ENCODE results near the gene MUL1. TPM values are rescaled to one million over a fixed set of nuclear protein-coding genes. Genes with fewer than 3 reads are reported as not detected.

MUL1 gene
- total RNA-seq, 4 donors from 2014 or later = 26.5 to 52.0 (median 43.8) TPM

- 88 to 100% methylated on average over 1 of the region's 1 CpG for WGBS, 2 donors (ENCODE audit: low coverage in 1 of 2)
- Histone ChIP-seq H3K36me3 (no peaks in the 10 kb centered on the region), H3K4me1 (peaks cover 0 to 6% (median 0%) of the 10 kb centered on the region in 3 donors), H3K27me3 (peaks cover 66% of the 10 kb centered on the region), H3K4me3 (no peak overlapping the region), H3K9me3 (no peaks in the 10 kb centered on the region), H3K27ac (no peak overlapping the region)
- TF ChIP-seq CTCF (IDR thresholded peaks at IDR 0.05) (peak in 1 of 4 experiments; percentile 6), POLR2AphosphoS5 (IDR thresholded peaks at IDR 0.05) (no peak)
- ATAC-seq = no peak
These were observed 38.4 kb downstream of the MUL1 start for GRCh38 chr1:20469406-20470076.

GRCh38 chr1:20466273-20466672, 41.7 kb downstream of the MUL1 start:
- Histone ChIP-seq H3K36me3 (no peaks in the 10 kb centered on the region), H3K9me3 (no peaks in the 10 kb centered on the region), H3K27ac (no peak overlapping the region), H3K27me3 (peaks cover 62% of the 10 kb centered on the region), H3K4me3 (no peak overlapping the region), H3K4me1 (no peaks in the 10 kb centered on the region)
- no peak for ATAC-seq
- TF ChIP-seq EP300 (IDR thresholded peaks at IDR 0.05) (no peak), CTCF (IDR thresholded peaks at IDR 0.05) (no peak), POLR2AphosphoS5 (IDR thresholded peaks at IDR 0.05) (no peak), POLR2A (IDR thresholded peaks at IDR 0.05) (no peak)
- 62% methylated on average over 3 of the region's 9 CpGs; no CpG with 5 or more reads in 1 of the 2 donors for WGBS, 2 donors (ENCODE audit: low coverage in 1 of 2)

- ATAC-seq = no peak
- Histone ChIP-seq H3K36me3 (no peaks in the 10 kb centered on the region), H3K27ac (no peak overlapping the region), H3K27me3 (peaks cover 68% of the 10 kb centered on the region), H3K9me3 (no peaks in the 10 kb centered on the region), H3K4me3 (no peak overlapping the region), H3K4me1 (no peaks in the 10 kb centered on the region)
- TF ChIP-seq POLR2A (IDR thresholded peaks at IDR 0.05) (no peak), EP300 (IDR thresholded peaks at IDR 0.05) (no peak), POLR2AphosphoS5 (IDR thresholded peaks at IDR 0.05) (no peak), CTCF (IDR thresholded peaks at IDR 0.05) (no peak)
- WGBS, 2 donors (ENCODE audit: low coverage in 1 of 2) = 43 to 60% methylated on average over 1 to 5 of the region's 5 CpGs
These were observed 42.8 kb downstream of the MUL1 start for GRCh38 chr1:20465187-20465586.

- ATAC-seq = no peak
- H3K27ac ChIP-seq = no peak overlapping the region
- no peaks in the 10 kb centered on the region for H3K9me3 ChIP-seq
- WGBS, 2 donors (ENCODE audit: low coverage in 1 of 2) = 78 to 100% methylated on average over 1 of the region's 1 CpG
- H3K4me1 ChIP-seq = no peaks in the 10 kb centered on the region
- TF ChIP-seq EP300 (IDR thresholded peaks at IDR 0.05) (no peak), CTCF (IDR thresholded peaks at IDR 0.05) (no peak), POLR2A (IDR thresholded peaks at IDR 0.05) (no peak), POLR2AphosphoS5 (IDR thresholded peaks at IDR 0.05) (no peak)
- H3K27me3 ChIP-seq = peaks cover 80% of the 10 kb centered on the region
- H3K4me3 ChIP-seq = no peak overlapping the region
- no peaks in the 10 kb centered on the region for H3K36me3 ChIP-seq
These were observed 44.4 kb downstream of the MUL1 start for GRCh38 chr1:20463502-20463901.

- Histone ChIP-seq H3K4me3 (no peak overlapping the region), H3K4me1 (no peaks in the 10 kb centered on the region), H3K27ac (no peak overlapping the region), H3K9me3 (no peaks in the 10 kb centered on the region), H3K36me3 (no peaks in the 10 kb centered on the region), H3K27me3 (peaks cover 72% of the 10 kb centered on the region)
- TF ChIP-seq CTCF (IDR thresholded peaks at IDR 0.05) (no peak), POLR2A (IDR thresholded peaks at IDR 0.05) (no peak), POLR2AphosphoS5 (IDR thresholded peaks at IDR 0.05) (no peak), EP300 (IDR thresholded peaks at IDR 0.05) (no peak)
- ATAC-seq = no peak
- no CpG with 5 or more reads among the region's 3 CpGs for WGBS, 2 donors (ENCODE audit: low coverage in 1 of 2)
These were observed 45.6 kb downstream of the MUL1 start for GRCh38 chr1:20462397-20462796.
